Smooth muscle cell (in vitro differentiated cells): ENCODE measurements around the gene SEC16B. TPM values are rescaled to one million over a fixed set of nuclear protein-coding genes. Genes with fewer than 3 reads are reported as not detected.

Source experiments
- DNase-seq: peaks from one replicate; lab custom pipeline; 2025; ENCODE audit not compliant: unreplicated experiment; lab: John Stamatoyannopoulos, UW
- H2AFZ ChIP-seq: fragments of 200-600 bp; sonication (generic); 2 replicates; pipeline ENCODE4 v1.6.0; 2016; ENCODE audit warnings: antibody characterized with exemption, low read depth, mild to moderate bottlenecking
- H3F3A ChIP-seq: fragments of 200-600 bp; sonication (generic); 2 replicates; pipeline ENCODE4 v1.6.0; 2017; ENCODE audit warnings: antibody characterized with exemption, low read depth
- H3K27ac ChIP-seq: fragments of 200-600 bp; sonication (generic); 2 replicates; pipeline ENCODE4 v1.5.1; 2016; ENCODE audit warnings: low read depth, mild to moderate bottlenecking
- H3K27me3 ChIP-seq: fragments of 200-600 bp; sonication (generic); 2 replicates; pipeline ENCODE4 v1.6.1; 2016; ENCODE audit warnings: low read depth, mild to moderate bottlenecking
- H3K36me3 ChIP-seq: fragments of 200-600 bp; sonication (generic); 2 replicates; pipeline ENCODE4 v1.5.1; 2016; ENCODE audit warnings: low read depth
- H3K4me1 ChIP-seq: fragments of 200-600 bp; sonication (generic); 2 replicates; pipeline ENCODE4 v1.5.1; 2016; ENCODE audit warnings: low read depth
- H3K4me2 ChIP-seq: fragments of 200-600 bp; sonication (generic); 2 replicates; pipeline ENCODE4 v1.6.0; 2016; ENCODE audit warnings: mild to moderate bottlenecking
- H3K4me3 ChIP-seq: fragments of 200-600 bp; sonication (generic); 2 replicates; pipeline ENCODE4 v1.5.1; 2016; ENCODE audit warnings: mild to moderate bottlenecking
- H3K79me2 ChIP-seq: fragments of 200-600 bp; sonication (generic); 2 replicates; pipeline ENCODE4 v1.6.0; 2016; ENCODE audit warnings: low read depth, mild to moderate bottlenecking
- H3K9ac ChIP-seq: fragments of 200-600 bp; sonication (generic); 2 replicates; pipeline ENCODE4 v1.6.0; 2016; ENCODE audit warnings: low read depth
- H3K9me3 ChIP-seq: fragments of 200-600 bp; sonication (generic); replicated peaks from 2 replicates; pipeline ENCODE4 v1.5.1; 2016; ENCODE audit warnings: low read depth
- H4K20me1 ChIP-seq: fragments of 200-600 bp; sonication (generic); 2 replicates; pipeline ENCODE4 v1.6.0; 2016; ENCODE audit warnings: low read depth
- CTCF ChIP-seq: fragments of 200-600 bp; sonication (generic); IDR thresholded peaks from 2 replicates; pipeline ENCODE4 v1.5.1; 2017; ENCODE audit warnings: borderline replicate concordance, mild to moderate bottlenecking, antibody characterized with exemption; ENCODE audit not compliant: insufficient read depth, poor library complexity, severe bottlenecking
- WGBS: methylation state at CpG from one replicate; pipeline ENCODE4 v1.1.7; 2016; ENCODE audit warnings: low lambda C conversion rate; 5-methylcytosine and 5-hydroxymethylcytosine counted together
- polyA plus RNA-seq: library from polyadenylated mRNA; unstranded; fragments of >200 nt; fragmentation: Nextera tagmentation; extraction: Ambion mirVana; gene quantifications from 2 replicates; pipeline ENCODE4 v1.2.1, GENCODE V29; 2016
- total RNA-seq: library from RNA; depleted of rRNA; stranded (reverse); fragments of >200 nt; gene quantifications from 2 replicates; pipeline ENCODE4 v1.2.3, GENCODE V29; 2014

SEC16B gene
- total and polyA plus RNA-seq, 2 experiments from 2014 or later, result 2.9 to 4.3 TPM

GRCh38 chr1:177922209-177922608 lies 47.6 kb downstream of the SEC16B start:
- H3K79me2 ChIP-seq, result no peaks in the 10 kb centered on the region
- H3K9ac ChIP-seq, result no peak overlapping the region
- no peak overlapping the region for H3K27ac ChIP-seq
- TF ChIP-seq CTCF, result no peak
- 84% methylated on average over 3 of the region's 3 CpGs for WGBS
- peaks cover 3% of the 10 kb centered on the region for H3K27me3 ChIP-seq
- no peak overlapping the region for H3K4me2 ChIP-seq
- DNase-seq, result no peak
- no peaks in the 10 kb centered on the region for H4K20me1 ChIP-seq
- H3F3A ChIP-seq, result no peaks in the 10 kb centered on the region
- H2AFZ ChIP-seq, result no peak overlapping the region
- H3K4me3 ChIP-seq, result no peak overlapping the region
- H3K9me3 ChIP-seq, result no peaks in the 10 kb centered on the region
- H3K4me1 ChIP-seq, result peaks cover 6% of the 10 kb centered on the region
- H3K36me3 ChIP-seq, result no peaks in the 10 kb centered on the region

GRCh38 chr1:177921590-177921989 lies 48.3 kb downstream of the SEC16B start:
- Histone ChIP-seq H3K4me1 (peaks cover 6% of the 10 kb centered on the region), H3K9ac (no peak overlapping the region), H3K27ac (no peak overlapping the region), H3K27me3 (peaks cover 3% of the 10 kb centered on the region), H3K36me3 (no peaks in the 10 kb centered on the region), H2AFZ (no peak overlapping the region), H4K20me1 (no peaks in the 10 kb centered on the region), H3K4me2 (no peak overlapping the region), H3K9me3 (no peaks in the 10 kb centered on the region), H3K4me3 (no peak overlapping the region), H3F3A (no peaks in the 10 kb centered on the region), H3K79me2 (no peaks in the 10 kb centered on the region)
- no peak for TF ChIP-seq CTCF
- WGBS, result 68% methylated on average over 4 of the region's 4 CpGs
- DNase-seq, result no peak

GRCh38 chr1:177920091-177920490 lies 49.8 kb downstream of the SEC16B start:
- no peak for DNase-seq
- no peak overlapping the region for H3K4me3 ChIP-seq
- H3K79me2 ChIP-seq, result no peaks in the 10 kb centered on the region
- no peaks in the 10 kb centered on the region for H4K20me1 ChIP-seq
- no peaks in the 10 kb centered on the region for H3F3A ChIP-seq
- H3K27ac ChIP-seq, result no peak overlapping the region
- H3K4me1 ChIP-seq, result no peaks in the 10 kb centered on the region
- TF ChIP-seq CTCF, result no peak
- WGBS, result 87% methylated on average over 2 of the region's 2 CpGs
- H3K9ac ChIP-seq, result no peak overlapping the region
- H2AFZ ChIP-seq, result no peak overlapping the region
- no peak overlapping the region for H3K4me2 ChIP-seq
- H3K27me3 ChIP-seq, result peaks cover 3% of the 10 kb centered on the region
- H3K36me3 ChIP-seq, result no peaks in the 10 kb centered on the region
- no peaks in the 10 kb centered on the region for H3K9me3 ChIP-seq

GRCh38 chr1:177915641-177916040 lies 54.2 kb downstream of the SEC16B start:
- WGBS, result 84% methylated on average over 3 of the region's 3 CpGs
- H2AFZ ChIP-seq, result no peak overlapping the region
- H4K20me1 ChIP-seq, result no peaks in the 10 kb centered on the region
- TF ChIP-seq CTCF, result no peak
- no peak overlapping the region for H3K4me3 ChIP-seq
- no peaks in the 10 kb centered on the region for H3K36me3 ChIP-seq
- H3K27me3 ChIP-seq, result peaks cover 3% of the 10 kb centered on the region
- no peaks in the 10 kb centered on the region for H3K79me2 ChIP-seq
- no peak overlapping the region for H3K4me2 ChIP-seq
- DNase-seq, result no peak
- H3K9ac ChIP-seq, result no peak overlapping the region
- no peaks in the 10 kb centered on the region for H3K4me1 ChIP-seq
- H3F3A ChIP-seq, result no peaks in the 10 kb centered on the region
- H3K27ac ChIP-seq, result no peak overlapping the region
- H3K9me3 ChIP-seq, result no peaks in the 10 kb centered on the region
